ENCODE measurements around the gene GPR4.

GPR4 gene

DNA sequence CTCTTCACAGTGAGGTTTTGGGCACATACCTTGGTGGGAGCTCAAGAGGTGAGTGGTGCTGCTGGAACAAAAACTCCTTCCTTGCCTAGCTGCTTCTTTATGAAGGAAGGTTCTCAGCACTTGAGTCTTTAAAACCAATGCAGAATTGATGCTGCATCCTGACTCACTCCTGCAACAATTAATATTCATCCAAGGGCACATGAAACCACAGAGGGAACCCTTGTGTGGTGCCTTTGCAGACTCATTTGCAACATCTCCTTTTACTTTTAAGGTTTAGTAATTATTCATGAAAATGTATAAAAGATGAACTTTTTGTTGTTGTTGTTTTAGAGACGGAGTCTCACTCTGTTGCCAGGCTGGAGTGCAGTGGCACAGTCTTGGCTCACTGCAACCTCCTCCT is 47.5 kb downstream of the GPR4 start:
- no peak for DNase-seq (ENCODE audit: low read depth in 2 of 2)

DNA sequence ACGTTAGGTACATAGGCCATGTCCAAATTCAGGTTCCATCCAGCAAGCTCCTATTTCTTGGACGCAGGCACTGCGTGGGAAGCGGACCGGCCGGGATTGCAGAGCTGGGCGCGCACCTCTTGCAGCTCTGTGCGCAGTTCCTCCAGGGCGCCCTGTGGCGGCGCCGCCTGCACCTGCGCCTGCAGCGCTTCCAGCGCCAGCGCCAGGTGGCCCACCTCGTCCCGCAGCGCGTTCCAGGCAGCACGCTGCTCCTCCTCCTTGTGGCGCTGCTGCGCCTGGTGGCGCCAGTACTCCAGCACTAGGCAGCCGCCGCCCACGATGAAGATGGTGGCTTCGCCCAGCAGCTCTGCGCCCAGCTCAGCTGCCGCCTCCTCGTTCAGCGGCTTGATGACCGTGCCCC is 48.5 kb downstream of the GPR4 start:
- DNase-seq (ENCODE audit: low read depth in 2 of 2), result no peak

DNA sequence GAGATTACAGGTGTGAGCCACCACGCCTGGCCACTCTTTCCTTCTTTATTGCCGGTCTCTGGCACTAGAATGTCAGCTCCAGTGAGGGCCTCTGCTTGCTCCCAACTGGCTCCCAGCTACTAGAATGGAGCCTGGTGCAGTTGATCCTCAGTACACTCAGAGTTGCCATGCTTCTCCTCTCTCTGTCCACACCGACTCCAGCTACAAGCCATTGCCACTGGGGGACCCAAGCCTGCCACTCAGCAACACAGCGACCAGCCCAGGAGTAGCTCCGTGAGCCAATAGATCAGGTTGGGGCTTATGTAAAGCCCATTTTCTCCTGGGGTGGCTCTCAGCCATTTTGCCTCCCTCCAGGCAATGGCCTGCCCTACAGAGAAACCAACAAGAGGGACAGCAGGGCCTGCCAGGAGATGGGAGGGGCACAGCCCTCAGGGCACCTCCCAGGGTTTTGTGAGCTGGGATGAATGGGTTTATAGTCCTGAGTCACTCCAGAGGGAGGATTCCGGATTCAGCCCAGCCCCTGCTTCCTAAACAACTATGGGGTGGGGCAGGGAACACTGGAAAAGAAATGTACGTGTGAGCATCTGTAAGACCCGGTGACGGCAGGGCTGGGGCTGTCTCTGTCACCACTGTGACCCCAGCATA is 53.9 kb downstream of the GPR4 start:
- DNase-seq (ENCODE audit: low read depth in 2 of 2), result no peak

DNA sequence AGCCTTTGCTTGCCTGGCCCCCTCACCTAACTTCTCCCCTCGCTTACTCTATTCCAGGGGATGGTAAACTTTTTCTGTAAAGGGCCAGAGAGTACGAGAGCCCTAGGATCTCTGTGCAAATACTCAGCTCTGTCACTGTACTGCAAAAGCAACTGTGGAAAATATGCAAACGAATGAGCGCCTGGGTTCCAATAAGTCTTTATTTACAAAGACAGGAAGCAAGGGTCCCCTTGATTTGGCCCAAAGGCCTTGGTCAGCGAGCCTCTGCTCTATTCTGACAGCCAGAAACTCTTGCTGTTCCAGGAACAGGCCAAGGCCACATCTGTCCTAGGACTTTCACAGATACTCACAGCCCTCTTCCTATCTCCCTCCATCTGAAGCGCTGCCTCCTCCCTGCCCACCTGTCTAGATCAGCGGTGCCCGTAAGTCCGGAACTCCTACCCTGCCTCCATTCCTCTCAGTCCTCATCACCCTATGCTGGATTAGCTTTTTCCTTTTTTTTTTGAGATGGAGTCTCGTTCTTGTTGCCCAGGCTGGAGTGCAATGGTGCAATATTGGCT is 54.7 kb downstream of the GPR4 start:
- DNase-seq (ENCODE audit: low read depth in 2 of 2), result no peak

DNA sequence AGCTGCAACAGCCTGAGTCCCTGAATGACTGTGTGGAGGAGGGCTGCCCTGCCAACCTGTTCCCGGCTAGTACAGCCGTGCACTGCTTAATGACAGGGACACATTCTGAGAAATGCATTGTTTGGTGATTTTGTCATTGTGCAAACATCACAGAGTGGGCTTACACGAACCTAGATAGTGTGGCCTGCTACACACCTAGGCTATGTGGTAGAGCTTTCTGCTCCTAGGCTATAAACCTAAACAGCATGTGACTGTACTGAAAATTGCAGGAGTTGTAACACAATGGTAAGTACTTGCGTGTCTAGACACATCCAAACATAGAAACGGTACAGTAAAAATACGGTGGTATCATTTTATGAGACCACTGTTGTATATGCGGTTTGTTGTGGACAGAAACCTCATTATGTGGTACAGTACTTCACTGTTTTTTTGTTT is 59.8 kb downstream of the GPR4 start:
- no peak for DNase-seq (ENCODE audit: low read depth in 2 of 2)
